Glomerular endothelial cell (primary cell): ENCODE data around the gene FZD10. TPM values are rescaled to one million over a fixed set of nuclear protein-coding genes. Genes with fewer than 3 reads are reported as not detected.

Experiments used
- DNase-seq: peaks from one replicate; pipeline ENCODE4 v3.0.0-alpha.2; 2011; ENCODE audit warnings: low read depth, low spot score; ENCODE audit errors: extremely low read depth
- total RNA-seq: library from RNA; depleted of rRNA; stranded (reverse); fragments of >200 nt; gene quantifications from 2 replicates; pipeline ENCODE4 v1.2.3, GENCODE V29; 2015

Gene FZD10
- total RNA-seq, 1 donor from 2014 or later: not detected

DNA sequence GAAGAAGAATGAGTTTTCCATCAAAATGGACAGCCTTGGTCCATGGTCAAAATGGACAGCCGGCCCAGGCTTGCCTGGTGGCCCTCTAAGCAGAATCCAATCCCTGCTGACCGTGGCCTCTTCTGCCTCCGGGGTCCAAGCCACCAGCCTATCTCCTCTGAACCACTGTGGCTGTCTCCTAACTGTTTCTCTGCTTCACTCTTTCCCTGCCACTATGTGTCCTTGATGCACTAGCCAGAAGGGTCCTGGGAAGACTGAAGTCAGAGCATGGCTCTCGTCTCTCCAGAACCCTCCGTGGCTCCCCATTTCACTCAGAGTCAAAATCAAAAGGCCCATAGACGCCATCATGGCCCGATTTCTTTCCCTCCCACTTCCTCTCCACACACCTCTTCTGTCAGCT lies 8.5 kb upstream of the FZD10 start:
- DNase-seq: no peak

DNA sequence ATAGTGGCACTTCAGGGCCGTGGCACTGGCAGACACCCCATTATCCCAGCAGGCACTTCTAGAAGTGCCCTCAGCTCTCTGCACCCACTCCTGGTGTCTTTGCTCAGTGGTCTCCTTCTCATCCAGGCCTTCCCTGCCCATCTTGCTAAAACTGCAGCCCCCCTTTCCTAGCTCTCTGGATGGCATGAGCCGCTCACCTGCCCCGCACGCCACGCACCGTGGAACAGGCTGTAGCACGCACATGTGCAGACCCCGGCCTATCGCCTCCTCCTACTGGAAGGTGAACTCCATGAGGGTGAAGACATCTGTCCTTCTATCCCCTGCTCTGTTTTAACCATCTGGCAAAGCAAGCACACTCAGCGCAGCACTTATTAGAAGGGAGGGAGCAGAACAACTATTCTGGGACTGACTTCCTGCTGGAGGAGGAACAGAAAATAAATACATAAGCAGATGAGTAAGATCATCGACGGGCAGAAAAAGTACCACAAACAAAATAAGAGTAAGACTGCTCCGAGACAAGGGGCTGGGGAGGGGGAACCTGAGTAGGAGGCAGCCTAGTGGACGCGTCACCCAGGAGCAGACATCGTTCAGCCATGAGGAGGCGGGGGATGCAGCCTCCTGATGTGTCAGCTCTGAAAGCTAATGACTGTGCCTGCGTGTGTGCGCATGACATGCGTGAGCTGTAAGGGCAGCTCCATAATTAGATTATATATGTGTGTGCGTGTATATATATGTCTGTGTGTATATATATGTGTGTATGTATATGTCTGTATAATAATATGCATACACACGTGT lies 7.8 kb upstream of the FZD10 start:
- no peak for DNase-seq

DNA sequence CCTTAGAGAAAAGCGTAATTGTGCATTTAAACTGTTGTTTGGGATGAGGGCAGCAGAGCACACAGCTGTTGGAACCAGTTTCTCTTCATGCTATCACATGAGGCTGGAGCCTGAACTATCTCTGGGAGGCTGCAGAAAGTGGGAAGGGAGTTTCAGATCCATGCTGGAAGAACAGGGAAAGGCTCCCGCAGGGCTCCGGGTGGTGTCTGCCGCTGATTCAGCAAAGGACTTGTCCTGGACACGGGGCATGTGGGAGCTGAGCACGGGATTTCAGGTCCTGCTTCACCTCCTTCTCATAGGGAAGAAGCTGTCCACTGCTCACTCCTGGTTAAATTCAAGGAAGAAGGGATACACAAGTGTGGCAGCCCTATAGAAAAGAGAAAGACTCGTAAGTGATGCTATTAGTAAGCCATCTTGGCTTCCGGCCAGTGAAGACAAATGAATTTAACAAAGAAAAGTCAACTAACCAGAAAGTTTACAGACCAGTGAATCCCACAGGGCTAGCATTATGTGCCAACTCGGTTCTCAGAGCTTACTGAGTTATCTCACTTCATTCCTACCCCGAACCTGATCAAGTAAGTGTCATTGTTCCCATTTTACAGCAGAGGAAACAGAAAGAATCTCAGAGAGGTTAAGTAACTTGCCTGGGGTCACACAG lies 6.7 kb upstream of the FZD10 start:
- DNase-seq: no peak

DNA sequence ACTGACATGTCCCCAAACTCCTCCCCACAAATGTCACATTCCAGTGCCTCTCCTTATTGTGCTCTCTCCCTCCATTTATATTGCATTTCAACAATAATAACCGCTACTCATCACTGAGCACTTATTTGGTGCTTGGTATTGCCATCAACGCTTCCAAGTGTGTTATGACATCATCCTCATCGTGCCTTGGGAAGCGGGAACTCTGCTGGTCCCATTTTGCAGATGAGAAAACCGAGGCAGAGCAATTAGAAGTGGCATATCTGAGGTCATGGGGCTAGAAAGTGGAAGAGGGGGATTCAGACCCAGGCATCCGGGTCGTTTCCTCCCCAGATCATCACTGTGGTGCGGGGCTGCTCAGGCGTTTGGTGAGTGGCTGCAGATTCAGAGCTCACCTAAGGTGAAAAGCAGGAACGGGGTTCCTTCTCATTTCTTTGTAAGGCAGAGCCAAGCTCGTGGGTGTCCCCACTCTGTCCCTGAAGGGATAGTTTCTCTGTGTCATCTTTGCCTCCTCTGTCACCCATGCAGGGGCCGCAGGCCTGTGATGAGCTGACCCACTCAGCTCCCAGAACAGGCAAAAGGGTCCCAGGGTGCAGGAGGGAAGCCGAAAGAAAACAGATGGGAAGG lies 5.5 kb upstream of the FZD10 start:
- no peak for DNase-seq

DNA sequence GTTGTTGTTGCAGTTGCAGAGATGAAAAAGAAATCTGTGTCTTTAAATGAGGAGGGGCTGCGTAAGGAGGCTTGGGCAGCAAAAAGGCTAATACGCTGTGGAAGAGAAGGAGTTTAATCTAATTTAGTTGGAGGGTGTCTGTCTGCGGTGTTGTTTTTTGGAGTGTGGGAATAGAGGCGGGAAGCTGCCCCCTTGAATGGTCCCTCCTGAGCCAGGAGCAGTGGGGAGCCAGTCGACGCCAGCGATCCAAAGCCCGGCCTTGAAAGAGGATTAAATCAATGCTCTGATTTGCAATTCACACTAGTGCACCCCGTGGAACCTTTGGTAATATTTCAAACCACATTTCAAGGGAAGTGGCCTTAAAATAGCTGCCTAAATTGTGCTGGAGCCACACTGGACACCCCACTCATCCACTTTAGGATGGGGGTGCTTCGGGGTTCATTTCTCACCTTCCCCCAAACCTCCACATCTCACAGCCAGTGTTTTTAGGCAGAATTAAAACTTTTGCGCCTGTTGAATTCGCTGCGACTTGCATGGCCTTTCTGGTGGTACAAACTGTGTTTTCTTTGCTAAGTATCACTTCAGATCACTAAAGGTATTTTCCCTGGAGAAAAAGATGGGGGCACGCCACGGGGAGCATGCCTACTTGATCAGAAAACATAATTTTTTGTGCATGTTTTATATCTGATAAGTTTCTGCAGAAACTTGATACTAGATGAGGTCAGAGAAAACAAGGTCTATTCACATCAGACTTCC lies 4.1 kb upstream of the FZD10 start:
- DNase-seq: no peak

DNA sequence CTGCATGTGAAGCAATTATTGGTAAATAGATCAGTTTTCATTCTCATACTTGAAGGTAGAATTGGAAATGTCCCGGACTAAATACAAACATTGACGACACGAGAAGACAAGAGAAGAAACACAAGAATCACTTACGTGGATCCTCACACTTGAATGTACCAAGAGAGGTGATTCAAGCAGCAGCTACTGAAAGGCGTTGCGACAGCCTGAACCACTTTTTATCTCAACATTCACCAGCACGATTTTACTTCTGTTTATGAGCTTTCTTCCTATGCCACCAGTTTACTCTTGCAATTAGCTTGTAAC lies 3.6 kb upstream of the FZD10 start:
- DNase-seq: no peak

DNA sequence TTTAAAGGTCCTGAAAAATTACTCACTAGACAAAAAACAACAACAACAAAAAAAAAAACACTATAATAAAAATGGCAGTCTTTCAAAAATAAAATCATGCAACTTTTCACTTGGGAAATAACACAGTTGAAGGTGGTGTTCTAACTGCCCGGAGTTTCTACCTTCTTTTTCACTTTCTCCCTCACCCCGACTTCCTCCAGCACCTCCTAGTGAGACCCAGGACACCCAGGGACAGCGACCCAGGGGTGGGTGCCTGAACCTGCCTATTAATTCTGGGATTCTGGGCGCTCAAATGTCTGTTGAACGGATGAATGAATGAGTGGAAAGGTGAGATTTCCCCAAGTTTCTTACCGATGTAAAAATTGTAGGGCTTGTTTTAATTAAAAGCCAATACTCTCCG lies 2.0 kb upstream of the FZD10 start:
- no peak for DNase-seq

DNA sequence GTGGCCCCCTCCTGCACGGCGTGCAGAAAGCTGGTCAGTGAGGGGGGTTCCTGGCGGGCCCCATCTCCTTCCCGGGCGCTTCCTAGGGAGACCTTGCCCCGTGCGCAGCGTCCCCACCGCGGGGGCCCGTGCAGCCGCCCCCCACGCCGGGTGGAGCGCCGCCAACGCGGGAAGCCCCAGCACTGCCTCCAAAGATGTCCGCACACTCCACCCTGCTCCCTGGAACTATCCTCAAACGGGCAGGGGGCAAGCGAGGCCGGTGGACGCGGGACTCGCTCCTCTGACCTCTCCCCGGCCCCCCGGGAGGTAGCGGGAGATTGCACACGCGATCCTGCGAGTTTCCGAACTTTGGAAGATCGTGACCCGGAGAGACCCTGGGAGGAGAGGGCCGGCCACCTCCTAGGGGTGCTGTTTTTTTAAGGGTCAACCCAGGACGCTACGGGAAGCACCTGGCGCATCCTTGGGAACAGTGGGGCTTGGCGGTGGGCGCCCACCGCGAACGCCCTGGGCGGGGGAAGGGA lies 1.5 kb upstream of the FZD10 start:
- DNase-seq: no peak

DNA sequence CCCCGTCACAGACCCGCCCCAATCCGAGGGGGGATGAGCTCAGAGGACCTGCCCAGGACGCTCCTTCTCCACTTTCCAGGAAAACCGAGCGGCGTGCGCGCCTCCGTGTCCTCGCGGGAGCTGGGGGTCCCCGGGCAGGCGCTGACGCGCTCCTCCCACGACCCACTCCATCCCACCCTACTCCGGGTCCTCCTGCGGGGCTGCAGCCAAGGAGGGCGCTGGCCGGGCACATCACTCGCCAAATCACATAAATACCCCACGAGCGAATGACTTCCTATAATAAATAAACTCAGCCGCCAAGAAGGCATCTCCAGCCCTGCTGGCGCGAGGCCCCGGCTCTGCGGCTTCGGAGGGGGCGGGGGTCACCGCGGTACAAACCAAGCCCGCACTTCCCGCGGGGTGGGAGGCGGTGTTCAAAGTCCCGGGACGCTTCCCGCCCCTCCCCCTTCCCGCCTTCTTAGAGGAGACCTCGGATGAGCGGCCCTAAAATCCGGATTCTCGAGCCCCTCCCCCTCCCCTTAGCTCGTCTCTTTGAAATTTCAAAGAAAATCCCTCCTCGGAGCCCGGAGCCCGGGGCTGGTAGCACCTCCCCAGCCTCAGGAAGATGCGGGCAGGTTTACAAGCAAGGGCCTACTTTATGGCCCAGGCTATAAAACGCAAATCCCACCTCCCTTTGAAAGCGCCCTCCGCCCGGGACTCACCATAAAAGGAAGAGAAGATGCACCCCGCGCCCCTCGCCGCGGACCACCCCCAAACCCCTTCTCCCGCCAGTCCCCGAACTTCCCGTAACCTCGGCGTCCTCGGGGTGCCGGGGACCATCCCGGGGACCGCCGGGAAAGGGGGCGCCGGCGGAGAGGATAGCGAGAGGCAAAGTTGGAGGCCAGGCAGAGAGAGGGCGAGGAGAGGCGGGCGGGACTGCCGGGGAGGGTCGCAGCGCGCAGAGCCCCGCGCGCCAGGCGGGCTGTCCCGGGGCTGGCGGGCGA lies 712 bp upstream of the FZD10 start:
- DNase-seq: no peak

DNA sequence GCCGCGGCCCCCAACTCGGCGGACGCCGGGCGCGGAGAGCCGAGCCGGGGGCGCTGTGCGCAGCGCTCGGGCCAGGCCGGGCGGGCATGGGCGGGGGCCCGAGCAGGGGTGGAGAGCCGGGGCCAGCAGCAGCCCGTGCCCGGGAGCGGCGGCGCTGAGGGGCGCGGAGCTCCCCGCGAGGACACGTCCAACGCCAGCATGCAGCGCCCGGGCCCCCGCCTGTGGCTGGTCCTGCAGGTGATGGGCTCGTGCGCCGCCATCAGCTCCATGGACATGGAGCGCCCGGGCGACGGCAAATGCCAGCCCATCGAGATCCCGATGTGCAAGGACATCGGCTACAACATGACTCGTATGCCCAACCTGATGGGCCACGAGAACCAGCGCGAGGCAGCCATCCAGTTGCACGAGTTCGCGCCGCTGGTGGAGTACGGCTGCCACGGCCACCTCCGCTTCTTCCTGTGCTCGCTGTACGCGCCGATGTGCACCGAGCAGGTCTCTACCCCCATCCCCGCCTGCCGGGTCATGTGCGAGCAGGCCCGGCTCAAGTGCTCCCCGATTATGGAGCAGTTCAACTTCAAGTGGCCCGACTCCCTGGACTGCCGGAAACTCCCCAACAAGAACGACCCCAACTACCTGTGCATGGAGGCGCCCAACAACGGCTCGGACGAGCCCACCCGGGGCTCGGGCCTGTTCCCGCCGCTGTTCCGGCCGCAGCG lies 639 bp downstream of the FZD10 start:
- DNase-seq: no peak

DNA sequence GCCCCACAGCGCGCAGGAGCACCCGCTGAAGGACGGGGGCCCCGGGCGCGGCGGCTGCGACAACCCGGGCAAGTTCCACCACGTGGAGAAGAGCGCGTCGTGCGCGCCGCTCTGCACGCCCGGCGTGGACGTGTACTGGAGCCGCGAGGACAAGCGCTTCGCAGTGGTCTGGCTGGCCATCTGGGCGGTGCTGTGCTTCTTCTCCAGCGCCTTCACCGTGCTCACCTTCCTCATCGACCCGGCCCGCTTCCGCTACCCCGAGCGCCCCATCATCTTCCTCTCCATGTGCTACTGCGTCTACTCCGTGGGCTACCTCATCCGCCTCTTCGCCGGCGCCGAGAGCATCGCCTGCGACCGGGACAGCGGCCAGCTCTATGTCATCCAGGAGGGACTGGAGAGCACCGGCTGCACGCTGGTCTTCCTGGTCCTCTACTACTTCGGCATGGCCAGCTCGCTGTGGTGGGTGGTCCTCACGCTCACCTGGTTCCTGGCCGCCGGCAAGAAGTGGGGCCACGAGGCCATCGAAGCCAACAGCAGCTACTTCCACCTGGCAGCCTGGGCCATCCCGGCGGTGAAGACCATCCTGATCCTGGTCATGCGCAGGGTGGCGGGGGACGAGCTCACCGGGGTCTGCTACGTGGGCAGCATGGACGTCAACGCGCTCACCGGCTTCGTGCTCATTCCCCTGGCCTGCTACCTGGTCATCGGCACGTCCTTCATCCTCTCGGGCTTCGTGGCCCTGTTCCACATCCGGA lies 1.4 kb downstream of the FZD10 start:
- DNase-seq: no peak

DNA sequence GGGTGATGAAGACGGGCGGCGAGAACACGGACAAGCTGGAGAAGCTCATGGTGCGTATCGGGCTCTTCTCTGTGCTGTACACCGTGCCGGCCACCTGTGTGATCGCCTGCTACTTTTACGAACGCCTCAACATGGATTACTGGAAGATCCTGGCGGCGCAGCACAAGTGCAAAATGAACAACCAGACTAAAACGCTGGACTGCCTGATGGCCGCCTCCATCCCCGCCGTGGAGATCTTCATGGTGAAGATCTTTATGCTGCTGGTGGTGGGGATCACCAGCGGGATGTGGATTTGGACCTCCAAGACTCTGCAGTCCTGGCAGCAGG lies 1.9 kb downstream of the FZD10 start:
- DNase-seq: no peak

DNA sequence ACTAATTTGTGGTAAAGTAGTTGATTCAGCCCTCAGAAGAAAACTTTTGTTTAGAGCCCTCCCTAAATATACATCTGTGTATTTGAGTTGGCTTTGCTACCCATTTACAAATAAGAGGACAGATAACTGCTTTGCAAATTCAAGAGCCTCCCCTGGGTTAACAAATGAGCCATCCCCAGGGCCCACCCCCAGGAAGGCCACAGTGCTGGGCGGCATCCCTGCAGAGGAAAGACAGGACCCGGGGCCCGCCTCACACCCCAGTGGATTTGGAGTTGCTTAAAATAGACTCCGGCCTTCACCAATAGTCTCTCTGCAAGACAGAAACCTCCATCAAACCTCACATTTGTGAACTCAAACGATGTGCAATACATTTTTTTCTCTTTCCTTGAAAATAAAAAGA lies 2.7 kb downstream of the FZD10 start:
- no peak for DNase-seq

DNA sequence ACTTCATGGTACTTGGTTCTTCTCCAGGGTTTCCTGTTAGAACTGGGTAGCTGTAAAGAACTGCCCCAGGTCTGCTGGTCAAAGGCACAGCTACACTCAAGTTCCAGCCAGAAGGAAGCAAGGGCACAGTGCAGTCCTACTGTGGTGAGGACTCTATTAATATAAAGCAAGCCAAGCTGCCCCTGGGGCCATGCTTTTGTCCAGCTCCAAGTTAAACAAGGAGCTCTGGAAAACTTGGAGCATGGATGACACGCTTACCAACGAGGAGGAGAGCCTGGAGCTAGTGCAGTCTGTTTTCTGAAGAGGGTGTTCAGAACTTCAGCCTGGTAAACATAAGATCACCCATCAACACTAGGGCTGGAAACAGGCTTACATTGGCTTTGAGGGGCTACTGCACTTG lies 4.0 kb downstream of the FZD10 start:
- DNase-seq: no peak

DNA sequence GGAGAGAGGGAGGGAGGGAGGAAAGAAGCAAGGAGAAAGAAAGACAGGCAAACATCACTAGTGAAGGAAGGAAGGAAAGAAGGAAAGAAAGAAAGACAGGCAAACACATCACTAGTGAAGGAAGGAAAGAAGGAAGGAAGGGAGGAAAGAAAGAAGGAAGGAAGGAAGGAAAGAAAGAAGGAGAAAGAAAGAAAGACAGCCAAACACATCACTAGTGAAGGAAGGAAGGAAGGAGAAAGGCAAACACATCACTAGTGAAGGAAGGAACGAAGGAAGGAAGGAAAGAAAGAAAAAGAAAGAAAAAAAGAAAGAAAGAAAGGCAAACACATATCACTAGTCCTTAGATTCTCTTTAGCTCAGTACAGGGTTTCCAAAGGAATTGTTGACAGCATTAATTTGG lies 5.3 kb downstream of the FZD10 start:
- DNase-seq: no peak

DNA sequence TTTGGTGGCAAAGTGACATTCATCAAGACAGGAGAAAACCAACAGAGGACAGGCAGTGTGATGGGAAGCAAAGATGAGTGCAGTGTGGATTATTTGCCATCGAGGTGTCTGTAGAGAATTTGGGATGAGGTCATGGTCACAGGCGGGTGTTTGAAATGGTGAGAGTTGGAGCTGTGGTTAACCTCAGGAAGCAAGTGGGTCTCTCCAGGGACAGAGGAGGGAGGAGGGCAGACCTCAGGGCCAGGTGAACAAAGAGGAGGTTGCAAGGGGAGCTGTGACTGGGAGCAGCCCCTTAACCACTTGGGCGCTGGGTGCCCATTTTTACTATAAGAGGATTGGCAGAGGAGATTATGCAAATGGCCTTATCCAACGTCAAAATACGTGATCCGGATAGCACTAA lies 7.0 kb downstream of the FZD10 start:
- no peak for DNase-seq

DNA sequence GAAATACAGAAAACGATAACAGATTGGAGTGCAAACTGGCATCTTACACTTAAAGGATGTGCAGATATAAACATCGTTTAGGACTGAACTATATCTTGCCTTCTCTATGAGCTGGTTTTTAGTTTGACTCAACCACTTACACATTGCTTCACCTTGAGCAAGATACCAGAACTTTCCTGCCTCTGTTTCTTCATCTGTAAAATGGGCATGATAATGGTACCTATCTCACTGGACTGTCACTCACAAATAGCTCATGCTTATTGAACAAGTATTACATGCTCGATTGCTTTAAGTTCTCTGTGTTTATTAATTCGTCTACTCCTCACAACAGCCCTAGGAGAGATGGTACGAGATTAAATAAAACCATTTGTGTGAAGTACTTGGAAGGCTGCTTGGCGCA lies 7.7 kb downstream of the FZD10 start:
- no peak for DNase-seq

DNA sequence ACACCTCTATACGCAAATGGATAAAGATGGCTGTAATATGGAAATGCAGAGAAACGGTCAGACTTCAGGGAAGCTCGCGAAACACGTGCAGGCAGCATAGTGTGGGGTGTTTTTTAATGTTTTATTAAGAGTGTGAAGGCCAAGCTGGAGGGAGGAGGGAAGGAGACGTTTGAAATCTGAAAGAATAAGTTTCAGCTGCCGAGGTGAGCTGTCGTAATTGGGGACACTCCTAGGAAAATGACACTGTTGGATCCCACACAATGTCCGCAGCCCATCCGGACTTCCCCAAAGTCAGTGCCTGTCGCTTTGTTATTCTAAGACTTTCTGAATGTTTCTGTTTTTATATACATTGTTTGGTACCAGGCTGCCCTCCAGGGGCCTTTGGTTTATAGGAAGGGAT lies 8.3 kb downstream of the FZD10 start:
- no peak for DNase-seq

DNA sequence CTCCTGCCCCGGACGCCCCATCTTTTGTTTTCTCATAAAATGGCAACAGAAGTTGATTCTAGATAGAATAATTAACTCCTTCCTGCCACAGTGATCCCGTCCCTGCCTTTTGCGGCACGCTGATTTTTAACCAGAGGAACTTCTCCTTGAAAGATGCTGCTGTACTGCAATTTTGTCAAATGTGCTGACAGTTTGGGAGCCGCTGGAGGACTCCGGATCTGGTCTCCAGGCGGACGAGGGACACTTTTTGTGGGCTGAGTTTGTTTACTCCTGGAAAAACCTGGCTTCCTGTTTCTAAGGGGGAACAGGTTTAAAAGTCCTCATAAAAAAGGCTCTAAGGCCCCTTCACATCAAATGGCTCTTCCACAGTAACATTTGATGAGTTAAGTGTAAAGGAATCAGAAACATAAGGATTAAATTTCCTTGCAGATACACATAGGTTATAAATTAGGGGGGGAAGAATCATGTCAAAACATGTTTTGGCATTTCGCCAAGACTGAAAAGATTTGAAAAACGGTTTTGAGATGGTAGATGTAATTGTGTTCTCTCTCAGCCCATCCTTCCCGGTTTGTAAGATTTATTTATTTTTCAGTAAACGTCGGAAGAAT lies 15.5 kb downstream of the FZD10 start:
- no peak for DNase-seq
